Measurements from ENCODE around the gene ZNF724. TPM values are rescaled to one million over a fixed set of nuclear protein-coding genes. Genes with fewer than 3 reads are reported as not detected.

The ZNF724 gene
- total and polyA plus RNA-seq, 2 donors (not counting 1 experiment from before 2014, with no cell fraction given), result 2.0 to 3.3 TPM

- no peak overlapping the region for H3K4me3 ChIP-seq (replicated peaks in 1 of 4; ENCODE audit: control extremely low read depth in 1 of 4, insufficient read depth in 1 of 4, low read depth in 3 of 4, low read length in 4 of 4)
- DNase-seq (ENCODE audit: low read depth in 2 of 2), result no peak
- no peak overlapping the region for H3K27ac ChIP-seq (ENCODE audit: insufficient read depth, low read length)
- H3K4me1 ChIP-seq (ENCODE audit: control insufficient read depth, extremely low read depth, insufficient read depth, low read length), result no peaks in the 10 kb centered on the region
- no peaks in the 10 kb centered on the region for H3K27me3 ChIP-seq (ENCODE audit: control insufficient read depth, insufficient read depth, low read length)
- H2AFZ ChIP-seq (ENCODE audit: low read length), result no peak overlapping the region
- no peaks in the 10 kb centered on the region for H3K9me3 ChIP-seq (ENCODE audit: control insufficient read depth, insufficient read depth, low read depth, low read length)
- H4K20me1 ChIP-seq (ENCODE audit: control insufficient read depth, extremely low read depth, insufficient read depth, low read length), result no peaks in the 10 kb centered on the region
- H3K9ac ChIP-seq (ENCODE audit: insufficient read depth, low read length), result no peak overlapping the region
- TF ChIP-seq CTCF (conservative IDR thresholded peaks at IDR 0.05 in 1 of 2, IDR thresholded peaks at IDR 0.05 in 1 of 2; ENCODE audit: low read depth in 1 of 2, low read length in 2 of 2), result no peak
- no peak for TF ChIP-seq EZH2 (IDR thresholded peaks at IDR 0.05; ENCODE audit: low read length, missing control alignments)
- H3K36me3 ChIP-seq (ENCODE audit: control insufficient read depth, insufficient read depth, low read length), result no peaks in the 10 kb centered on the region
- H3K79me2 ChIP-seq (ENCODE audit: control insufficient read depth, insufficient read depth, low read length), result no peaks in the 10 kb centered on the region
- H3K4me2 ChIP-seq (ENCODE audit: extremely low read depth, insufficient read depth, low read length), result no peak overlapping the region
These were observed 13.2 kb upstream of the ZNF724 start for GRCh38 chr19:23263396-23263795.

- Histone ChIP-seq H3K4me3 (replicated peaks in 1 of 4; ENCODE audit: control extremely low read depth in 1 of 4, insufficient read depth in 1 of 4, low read depth in 3 of 4, low read length in 4 of 4) (no peak overlapping the region), H3K36me3 (ENCODE audit: control insufficient read depth, insufficient read depth, low read length) (no peaks in the 10 kb centered on the region), H3K4me1 (ENCODE audit: control insufficient read depth, extremely low read depth, insufficient read depth, low read length) (no peaks in the 10 kb centered on the region), H2AFZ (ENCODE audit: low read length) (no peak overlapping the region), H3K27ac (ENCODE audit: insufficient read depth, low read length) (no peak overlapping the region), H3K9ac (ENCODE audit: insufficient read depth, low read length) (no peak overlapping the region), H4K20me1 (ENCODE audit: control insufficient read depth, extremely low read depth, insufficient read depth, low read length) (no peaks in the 10 kb centered on the region), H3K27me3 (ENCODE audit: control insufficient read depth, insufficient read depth, low read length) (no peaks in the 10 kb centered on the region), H3K79me2 (ENCODE audit: control insufficient read depth, insufficient read depth, low read length) (no peaks in the 10 kb centered on the region), H3K9me3 (ENCODE audit: control insufficient read depth, insufficient read depth, low read depth, low read length) (no peaks in the 10 kb centered on the region), H3K4me2 (ENCODE audit: extremely low read depth, insufficient read depth, low read length) (no peak overlapping the region)
- DNase-seq (ENCODE audit: low read depth in 2 of 2), result no peak
- TF ChIP-seq CTCF (conservative IDR thresholded peaks at IDR 0.05 in 1 of 2, IDR thresholded peaks at IDR 0.05 in 1 of 2; ENCODE audit: low read depth in 1 of 2, low read length in 2 of 2) (no peak), EZH2 (IDR thresholded peaks at IDR 0.05; ENCODE audit: low read length, missing control alignments) (no peak)
These were observed 12.7 kb upstream of the ZNF724 start for GRCh38 chr19:23262920-23263319.

GRCh38 chr19:23261496-23262020 lies 11.4 kb upstream of the ZNF724 start:
- H3K27me3 ChIP-seq (ENCODE audit: control insufficient read depth, insufficient read depth, low read length), result no peaks in the 10 kb centered on the region
- no peak overlapping the region for H3K9ac ChIP-seq (ENCODE audit: insufficient read depth, low read length)
- no peak overlapping the region for H2AFZ ChIP-seq (ENCODE audit: low read length)
- H3K79me2 ChIP-seq (ENCODE audit: control insufficient read depth, insufficient read depth, low read length), result no peaks in the 10 kb centered on the region
- TF ChIP-seq CTCF (conservative IDR thresholded peaks at IDR 0.05 in 1 of 2, IDR thresholded peaks at IDR 0.05 in 1 of 2; ENCODE audit: low read depth in 1 of 2, low read length in 2 of 2) (no peak), EZH2 (IDR thresholded peaks at IDR 0.05; ENCODE audit: low read length, missing control alignments) (no peak)
- H3K27ac ChIP-seq (ENCODE audit: insufficient read depth, low read length), result no peak overlapping the region
- no peaks in the 10 kb centered on the region for H3K9me3 ChIP-seq (ENCODE audit: control insufficient read depth, insufficient read depth, low read depth, low read length)
- H3K36me3 ChIP-seq (ENCODE audit: control insufficient read depth, insufficient read depth, low read length), result no peaks in the 10 kb centered on the region
- no peak overlapping the region for H3K4me3 ChIP-seq (replicated peaks in 1 of 4; ENCODE audit: control extremely low read depth in 1 of 4, insufficient read depth in 1 of 4, low read depth in 3 of 4, low read length in 4 of 4)
- H3K4me2 ChIP-seq (ENCODE audit: extremely low read depth, insufficient read depth, low read length), result no peak overlapping the region
- DNase-seq (ENCODE audit: low read depth in 2 of 2), result no peak
- H4K20me1 ChIP-seq (ENCODE audit: control insufficient read depth, extremely low read depth, insufficient read depth, low read length), result no peaks in the 10 kb centered on the region
- no peaks in the 10 kb centered on the region for H3K4me1 ChIP-seq (ENCODE audit: control insufficient read depth, extremely low read depth, insufficient read depth, low read length)

Measured in fibroblast of lung (primary cell).